Erythroblast (primary cell): ENCODE results near the gene ALPL.

Experiments
- GATA1 ChIP-seq: IDR thresholded peaks from 2 replicates; pipeline ENCODE4 v1.6.1; 2011; ENCODE audit warnings: low read depth, mild to moderate bottlenecking, control low read depth, low read length, moderate library complexity
- POLR2A ChIP-seq: IDR thresholded peaks from 2 replicates; pipeline ENCODE4 v1.6.1; 2011; ENCODE audit warnings: mild to moderate bottlenecking, low read length

GRCh38 chr1:21510113-21510493 lies 880 bp downstream of the ALPL start:
- no peak for TF ChIP-seq POLR2A
- no peak for TF ChIP-seq GATA1
